HCT116 (cell line): ENCODE measurements around the gene WWOX.

Experiments used
- EGR1 ChIP-seq: IDR thresholded peaks from 2 replicates; pipeline ENCODE4 v1.6.1; 2012; ENCODE audit warnings: low read depth
- EZH2 ChIP-seq: fragments of 200-600 bp; sonication (generic); IDR thresholded peaks from 2 replicates; pipeline ENCODE4 v1.6.1; 2017; ENCODE audit warnings: antibody characterized with exemption, mixed run types
- JUND ChIP-seq: IDR thresholded peaks from 2 replicates; pipeline ENCODE4 v1.6.1; 2012
- RAD21 ChIP-seq: IDR thresholded peaks from 2 replicates; pipeline ENCODE4 v1.6.1; 2012; ENCODE audit warnings: low read depth, mild to moderate bottlenecking
- SIN3A ChIP-seq: IDR thresholded peaks from 2 replicates; pipeline ENCODE4 v1.6.1; 2012; ENCODE audit warnings: low read depth
- YY1 ChIP-seq: IDR thresholded peaks from 2 replicates; pipeline ENCODE4 v1.6.1; 2011; ENCODE audit warnings: low read length, low read depth, moderate library complexity, mild to moderate bottlenecking; ENCODE audit not compliant: insufficient replicate concordance; ENCODE audit errors: extremely low read depth
- ZNF274 ChIP-seq: fragments of 200-500 bp; sonication (Bioruptor generic); IDR thresholded peaks from 2 replicates; pipeline ENCODE4 v1.6.1; 2014; ENCODE audit warnings: mild to moderate bottlenecking, low read depth, low read length, inconsistent platforms
- TF ChIP-seq, protein P1 (sequence below), 3 experiments: fragments of 200-600 bp in 1 of 3; sonication (generic) in 1 of 3; IDR thresholded peaks in 2 of 3; conservative IDR thresholded peaks in 1 of 3; 2 replicates each; pipeline ENCODE4 v1.5.1; 2012 to 2017; ENCODE audit warnings: low read depth in 2 of 3, low read length in 2 of 3, antibody characterized with exemption in 1 of 3, borderline replicate concordance in 1 of 3, control low read depth in 1 of 3, mild to moderate bottlenecking in 1 of 3, mixed read lengths in 1 of 3, mixed run types in 1 of 3, moderate library complexity in 1 of 3; ENCODE audit not compliant: insufficient read depth in 1 of 3
- TF ChIP-seq, protein P2 (sequence below): IDR thresholded peaks from 2 replicates; pipeline ENCODE4 v1.6.1; 2012; ENCODE audit warnings: low read depth
- TF ChIP-seq, protein P3 (sequence below): IDR thresholded peaks from 2 replicates; pipeline ENCODE4 v1.6.1; 2011; ENCODE audit warnings: mild to moderate bottlenecking, low read length, moderate library complexity; ENCODE audit not compliant: insufficient replicate concordance; ENCODE audit errors: extremely low read depth

DNA sequence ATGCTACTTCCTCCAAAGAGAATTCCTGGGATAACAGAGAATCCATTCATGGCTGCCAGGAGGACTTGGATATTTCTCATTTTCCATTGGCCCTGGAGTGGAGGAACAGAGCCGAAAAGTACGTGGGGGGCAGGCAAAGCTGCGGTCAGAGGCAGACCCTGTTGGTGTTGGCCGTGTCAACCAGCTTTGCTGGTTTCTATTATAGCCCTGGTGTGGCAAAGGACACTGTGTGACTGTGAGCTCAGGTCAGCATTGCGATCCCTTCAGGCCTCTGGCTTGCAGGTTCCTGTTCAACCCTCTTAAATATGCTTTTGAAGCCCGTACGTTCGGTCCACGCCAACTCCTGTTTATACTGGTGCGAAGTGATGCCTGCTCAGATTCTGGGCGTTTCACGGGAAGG is 904.9 kb downstream of the WWOX start:
- TF ChIP-seq, protein P1, sequence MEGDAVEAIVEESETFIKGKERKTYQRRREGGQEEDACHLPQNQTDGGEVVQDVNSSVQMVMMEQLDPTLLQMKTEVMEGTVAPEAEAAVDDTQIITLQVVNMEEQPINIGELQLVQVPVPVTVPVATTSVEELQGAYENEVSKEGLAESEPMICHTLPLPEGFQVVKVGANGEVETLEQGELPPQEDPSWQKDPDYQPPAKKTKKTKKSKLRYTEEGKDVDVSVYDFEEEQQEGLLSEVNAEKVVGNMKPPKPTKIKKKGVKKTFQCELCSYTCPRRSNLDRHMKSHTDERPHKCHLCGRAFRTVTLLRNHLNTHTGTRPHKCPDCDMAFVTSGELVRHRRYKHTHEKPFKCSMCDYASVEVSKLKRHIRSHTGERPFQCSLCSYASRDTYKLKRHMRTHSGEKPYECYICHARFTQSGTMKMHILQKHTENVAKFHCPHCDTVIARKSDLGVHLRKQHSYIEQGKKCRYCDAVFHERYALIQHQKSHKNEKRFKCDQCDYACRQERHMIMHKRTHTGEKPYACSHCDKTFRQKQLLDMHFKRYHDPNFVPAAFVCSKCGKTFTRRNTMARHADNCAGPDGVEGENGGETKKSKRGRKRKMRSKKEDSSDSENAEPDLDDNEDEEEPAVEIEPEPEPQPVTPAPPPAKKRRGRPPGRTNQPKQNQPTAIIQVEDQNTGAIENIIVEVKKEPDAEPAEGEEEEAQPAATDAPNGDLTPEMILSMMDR (IDR thresholded peaks at IDR 0.05 in 2 of 3, conservative IDR thresholded peaks at IDR 0.05 in 1 of 3; ENCODE audit: borderline replicate concordance in 1 of 3, insufficient read depth in 1 of 3, low read depth in 2 of 3, low read length in 2 of 3), result no peak
- no peak for TF ChIP-seq ZNF274
- no peak for TF ChIP-seq RAD21
- no peak for TF ChIP-seq YY1
- TF ChIP-seq EZH2, result no peak
- TF ChIP-seq SIN3A, result no peak
- TF ChIP-seq, protein P2, sequence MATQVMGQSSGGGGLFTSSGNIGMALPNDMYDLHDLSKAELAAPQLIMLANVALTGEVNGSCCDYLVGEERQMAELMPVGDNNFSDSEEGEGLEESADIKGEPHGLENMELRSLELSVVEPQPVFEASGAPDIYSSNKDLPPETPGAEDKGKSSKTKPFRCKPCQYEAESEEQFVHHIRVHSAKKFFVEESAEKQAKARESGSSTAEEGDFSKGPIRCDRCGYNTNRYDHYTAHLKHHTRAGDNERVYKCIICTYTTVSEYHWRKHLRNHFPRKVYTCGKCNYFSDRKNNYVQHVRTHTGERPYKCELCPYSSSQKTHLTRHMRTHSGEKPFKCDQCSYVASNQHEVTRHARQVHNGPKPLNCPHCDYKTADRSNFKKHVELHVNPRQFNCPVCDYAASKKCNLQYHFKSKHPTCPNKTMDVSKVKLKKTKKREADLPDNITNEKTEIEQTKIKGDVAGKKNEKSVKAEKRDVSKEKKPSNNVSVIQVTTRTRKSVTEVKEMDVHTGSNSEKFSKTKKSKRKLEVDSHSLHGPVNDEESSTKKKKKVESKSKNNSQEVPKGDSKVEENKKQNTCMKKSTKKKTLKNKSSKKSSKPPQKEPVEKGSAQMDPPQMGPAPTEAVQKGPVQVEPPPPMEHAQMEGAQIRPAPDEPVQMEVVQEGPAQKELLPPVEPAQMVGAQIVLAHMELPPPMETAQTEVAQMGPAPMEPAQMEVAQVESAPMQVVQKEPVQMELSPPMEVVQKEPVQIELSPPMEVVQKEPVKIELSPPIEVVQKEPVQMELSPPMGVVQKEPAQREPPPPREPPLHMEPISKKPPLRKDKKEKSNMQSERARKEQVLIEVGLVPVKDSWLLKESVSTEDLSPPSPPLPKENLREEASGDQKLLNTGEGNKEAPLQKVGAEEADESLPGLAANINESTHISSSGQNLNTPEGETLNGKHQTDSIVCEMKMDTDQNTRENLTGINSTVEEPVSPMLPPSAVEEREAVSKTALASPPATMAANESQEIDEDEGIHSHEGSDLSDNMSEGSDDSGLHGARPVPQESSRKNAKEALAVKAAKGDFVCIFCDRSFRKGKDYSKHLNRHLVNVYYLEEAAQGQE, result no peak
- TF ChIP-seq EGR1, result no peak
- TF ChIP-seq, protein P3, sequence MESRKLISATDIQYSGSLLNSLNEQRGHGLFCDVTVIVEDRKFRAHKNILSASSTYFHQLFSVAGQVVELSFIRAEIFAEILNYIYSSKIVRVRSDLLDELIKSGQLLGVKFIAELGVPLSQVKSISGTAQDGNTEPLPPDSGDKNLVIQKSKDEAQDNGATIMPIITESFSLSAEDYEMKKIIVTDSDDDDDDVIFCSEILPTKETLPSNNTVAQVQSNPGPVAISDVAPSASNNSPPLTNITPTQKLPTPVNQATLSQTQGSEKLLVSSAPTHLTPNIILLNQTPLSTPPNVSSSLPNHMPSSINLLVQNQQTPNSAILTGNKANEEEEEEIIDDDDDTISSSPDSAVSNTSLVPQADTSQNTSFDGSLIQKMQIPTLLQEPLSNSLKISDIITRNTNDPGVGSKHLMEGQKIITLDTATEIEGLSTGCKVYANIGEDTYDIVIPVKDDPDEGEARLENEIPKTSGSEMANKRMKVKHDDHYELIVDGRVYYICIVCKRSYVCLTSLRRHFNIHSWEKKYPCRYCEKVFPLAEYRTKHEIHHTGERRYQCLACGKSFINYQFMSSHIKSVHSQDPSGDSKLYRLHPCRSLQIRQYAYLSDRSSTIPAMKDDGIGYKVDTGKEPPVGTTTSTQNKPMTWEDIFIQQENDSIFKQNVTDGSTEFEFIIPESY, result no peak
- no peak for TF ChIP-seq JUND
